Left ventricle myocardium inferior (tissue), 1 donor: ENCODE measurements around the gene SHANK3. TPM values are rescaled to one million over a fixed set of nuclear protein-coding genes. Genes with fewer than 3 reads are reported as not detected.

ENCODE experiments used
- DNase-seq: peaks from one replicate; pipeline ENCODE4 v3.0.0-alpha.2; 2020
- H3K27ac ChIP-seq: fragments of 200-600 bp; replicated peaks from 2 replicates; pipeline ENCODE4 v1.8.0; 2021
- H3K27me3 ChIP-seq: fragments of 200-600 bp; 2 replicates; pipeline ENCODE4 v1.8.0; 2021; ENCODE audit warnings: low read depth
- H3K36me3 ChIP-seq: fragments of 200-600 bp; 2 replicates; pipeline ENCODE4 v1.8.0; 2021
- H3K4me1 ChIP-seq: fragments of 200-600 bp; 2 replicates; pipeline ENCODE4 v1.8.0; 2021
- H3K4me3 ChIP-seq: fragments of 200-600 bp; 2 replicates; pipeline ENCODE4 v1.8.0; 2021; ENCODE audit warnings: mild to moderate bottlenecking, moderate library complexity
- H3K9me3 ChIP-seq: fragments of 200-600 bp; replicated peaks from 2 replicates; pipeline ENCODE4 v1.8.0; 2021
- intact Hi-C: fragments of 100-400 bp; cut with micrococcal nuclease; formaldehyde crosslinking; loops from one replicate; pipeline ENCODE4 v1.11.0; 2022
- total RNA-seq: library from RNA; stranded (reverse); fragmentation: NEBNext Ultra II Directional; extraction: Animal tissue kit (Norgen Biotek cat#: 25700); gene quantifications from one replicate; pipeline ENCODE4 v1.2.1, GENCODE V29; 2021
- TF ChIP-seq, protein P1 (sequence below): fragments of 200-600 bp; IDR thresholded peaks from 2 replicates; pipeline ENCODE4 v1.8.0; 2021; ENCODE audit warnings: antibody characterized with exemption, mild to moderate bottlenecking, borderline replicate concordance
- donor health status: DM: no; HTN: yes; CAD: no; lungs with severe emphysema.

The SHANK3 gene
- total RNA-seq, 1 donor from 2014 or later: 23.1 TPM

DNA sequence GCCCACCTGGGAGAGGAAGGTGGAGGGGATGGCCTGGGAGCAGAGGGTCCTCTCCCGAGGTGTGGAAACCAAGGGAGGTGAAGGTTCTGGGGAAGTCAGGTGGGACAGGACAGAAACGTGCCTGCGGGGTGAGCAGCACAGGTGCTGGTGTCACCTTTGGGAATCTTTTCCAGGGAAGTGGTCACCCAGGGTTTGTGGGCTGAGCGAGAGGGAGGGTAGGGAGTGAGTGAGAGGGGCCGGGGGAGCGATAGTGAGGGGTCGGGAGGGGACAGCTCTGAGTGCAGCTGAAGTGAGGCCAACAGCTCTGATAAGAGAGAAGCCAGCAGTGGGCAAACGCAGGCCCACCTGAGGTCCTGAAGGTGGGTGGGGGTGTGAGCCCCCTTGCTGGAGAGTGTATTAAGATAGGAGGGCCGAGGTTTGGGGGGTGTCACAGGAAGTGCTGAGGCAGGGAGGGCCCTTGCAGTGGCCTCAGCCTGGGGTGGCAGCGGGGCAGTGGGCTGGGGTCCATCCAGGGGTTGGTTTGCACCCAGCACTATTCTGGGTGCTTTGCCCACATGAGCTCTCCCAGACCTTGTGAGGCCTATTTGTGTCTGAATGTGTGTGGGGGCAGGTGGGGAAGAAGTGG is 1.6 kb upstream of the SHANK3 start:
- H3K9me3 ChIP-seq: no peaks in the 10 kb centered on the region
- H3K27ac ChIP-seq: peak overlapping the region; percentile 95
- H3K36me3 ChIP-seq: peaks cover 4% of the 10 kb centered on the region
- H3K4me3 ChIP-seq: no peak overlapping the region
- TF ChIP-seq, protein P1, sequence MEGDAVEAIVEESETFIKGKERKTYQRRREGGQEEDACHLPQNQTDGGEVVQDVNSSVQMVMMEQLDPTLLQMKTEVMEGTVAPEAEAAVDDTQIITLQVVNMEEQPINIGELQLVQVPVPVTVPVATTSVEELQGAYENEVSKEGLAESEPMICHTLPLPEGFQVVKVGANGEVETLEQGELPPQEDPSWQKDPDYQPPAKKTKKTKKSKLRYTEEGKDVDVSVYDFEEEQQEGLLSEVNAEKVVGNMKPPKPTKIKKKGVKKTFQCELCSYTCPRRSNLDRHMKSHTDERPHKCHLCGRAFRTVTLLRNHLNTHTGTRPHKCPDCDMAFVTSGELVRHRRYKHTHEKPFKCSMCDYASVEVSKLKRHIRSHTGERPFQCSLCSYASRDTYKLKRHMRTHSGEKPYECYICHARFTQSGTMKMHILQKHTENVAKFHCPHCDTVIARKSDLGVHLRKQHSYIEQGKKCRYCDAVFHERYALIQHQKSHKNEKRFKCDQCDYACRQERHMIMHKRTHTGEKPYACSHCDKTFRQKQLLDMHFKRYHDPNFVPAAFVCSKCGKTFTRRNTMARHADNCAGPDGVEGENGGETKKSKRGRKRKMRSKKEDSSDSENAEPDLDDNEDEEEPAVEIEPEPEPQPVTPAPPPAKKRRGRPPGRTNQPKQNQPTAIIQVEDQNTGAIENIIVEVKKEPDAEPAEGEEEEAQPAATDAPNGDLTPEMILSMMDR: no peak
- H3K4me1 ChIP-seq: peaks cover 29% of the 10 kb centered on the region
- DNase-seq: no peak
- H3K27me3 ChIP-seq: peaks cover 74% of the 10 kb centered on the region
- intact Hi-C loops: no loop called here

DNA sequence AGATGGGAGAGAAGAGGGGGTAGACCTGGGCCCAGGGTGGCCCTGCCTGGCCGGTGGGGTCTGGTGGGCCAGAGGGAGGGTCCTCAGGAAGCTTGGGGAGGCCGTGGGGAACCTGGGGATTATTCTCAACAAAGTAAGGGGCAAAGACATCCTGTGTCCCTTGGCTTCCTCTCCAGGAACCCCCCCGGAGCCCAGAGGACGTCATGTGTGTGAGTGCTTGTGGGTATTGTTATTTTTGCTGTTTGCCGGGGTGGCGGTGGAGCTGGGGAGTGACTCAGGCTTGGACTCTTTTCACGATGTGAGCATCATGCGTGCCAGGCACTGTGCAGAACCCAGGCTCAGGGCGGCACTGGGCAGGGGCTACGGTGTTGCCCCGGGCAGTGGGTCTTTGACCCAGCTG is 982 bp upstream of the SHANK3 start:
- no peaks in the 10 kb centered on the region for H3K9me3 ChIP-seq
- intact Hi-C loops: no loop called here
- H3K27me3 ChIP-seq: peaks cover 80% of the 10 kb centered on the region
- TF ChIP-seq, protein P1: no peak
- peak overlapping the region; percentile 43 for H3K4me3 ChIP-seq
- peak overlapping the region; percentile 95 for H3K27ac ChIP-seq
- DNase-seq: no peak
- H3K36me3 ChIP-seq: peaks cover 9% of the 10 kb centered on the region
- peaks cover 35% of the 10 kb centered on the region for H3K4me1 ChIP-seq

DNA sequence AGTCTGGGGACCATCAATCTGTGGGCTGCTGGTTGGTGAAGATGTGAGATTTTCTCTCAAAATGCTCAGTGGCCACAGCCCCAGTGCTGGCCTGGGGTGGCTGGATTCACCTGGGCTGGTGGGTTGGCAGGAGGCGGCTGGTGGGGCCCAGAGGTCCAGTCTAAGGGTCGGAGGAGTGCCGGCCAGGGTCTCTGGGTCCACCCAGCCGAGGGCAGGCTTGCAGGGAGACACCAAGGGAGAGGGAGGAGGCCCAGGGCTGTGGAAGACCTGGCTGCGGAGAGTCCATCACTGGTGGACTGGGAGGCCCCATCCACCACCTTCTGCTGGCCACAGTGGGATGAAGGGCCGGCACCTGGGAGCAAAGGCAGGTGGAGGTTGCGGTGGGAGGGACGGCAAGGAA is 582 bp upstream of the SHANK3 start:
- Histone ChIP-seq H3K9me3 (no peaks in the 10 kb centered on the region), H3K4me1 (peaks cover 39% of the 10 kb centered on the region), H3K27me3 (peaks cover 80% of the 10 kb centered on the region), H3K36me3 (peaks cover 13% of the 10 kb centered on the region), H3K4me3 (peak overlapping the region; percentile 43), H3K27ac (peak overlapping the region; percentile 95)
- DNase-seq: no peak
- intact Hi-C loops: no loop called here
- TF ChIP-seq, protein P1: no peak

DNA sequence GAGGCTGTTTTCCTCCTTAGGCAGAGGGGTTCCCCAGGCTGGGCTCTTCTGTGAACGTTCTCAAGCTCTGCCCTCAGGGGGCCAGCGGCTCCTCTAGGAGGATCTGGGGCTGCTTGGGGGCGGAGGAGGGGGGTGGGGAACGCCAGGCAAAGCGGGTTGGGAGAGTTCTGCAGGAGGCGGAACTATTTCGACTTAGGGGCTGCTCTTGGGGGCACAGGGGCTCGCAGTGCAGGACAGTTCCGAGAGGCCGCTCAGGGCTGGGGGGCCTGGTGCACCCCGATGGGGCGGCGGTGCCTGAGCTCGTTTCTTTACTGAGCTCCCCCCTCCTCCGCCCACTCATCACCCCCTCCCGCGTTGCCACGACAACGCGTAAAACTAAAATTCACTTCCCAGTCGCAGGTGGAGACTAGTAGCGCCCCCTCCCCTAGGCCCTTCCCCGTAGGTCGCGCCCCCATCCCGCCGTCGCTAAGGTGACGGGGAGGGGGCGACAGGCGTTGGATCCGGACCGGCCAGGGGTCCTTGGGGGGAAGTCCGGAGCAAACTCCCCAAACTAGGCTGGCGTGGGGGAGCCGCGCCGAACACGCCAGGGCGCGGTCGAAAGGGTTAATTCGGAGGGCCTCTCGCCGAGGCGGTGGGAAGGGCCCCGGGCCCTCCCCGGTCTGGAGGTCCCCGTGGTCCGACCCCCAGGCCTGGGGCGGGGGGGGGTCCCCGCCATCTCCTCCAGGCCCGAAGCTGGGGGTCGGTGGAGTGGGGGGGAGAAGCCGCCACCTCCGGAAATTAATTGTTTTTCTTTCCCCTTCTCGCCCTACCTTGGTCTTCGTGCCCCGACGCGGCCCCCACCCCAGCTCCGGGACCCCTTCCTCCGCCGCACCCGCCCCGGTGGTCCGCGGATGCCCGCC is 857 bp downstream of the SHANK3 start:
- intact Hi-C loops: no loop called here
- H3K36me3 ChIP-seq: peaks cover 18% of the 10 kb centered on the region
- no peak for DNase-seq
- peaks cover 74% of the 10 kb centered on the region for H3K27me3 ChIP-seq
- H3K4me1 ChIP-seq: peaks cover 54% of the 10 kb centered on the region
- TF ChIP-seq, protein P1: no peak
- H3K9me3 ChIP-seq: no peaks in the 10 kb centered on the region
- peak overlapping the region; percentile 93 for H3K27ac ChIP-seq
- peak overlapping the region; percentile 70 for H3K4me3 ChIP-seq

DNA sequence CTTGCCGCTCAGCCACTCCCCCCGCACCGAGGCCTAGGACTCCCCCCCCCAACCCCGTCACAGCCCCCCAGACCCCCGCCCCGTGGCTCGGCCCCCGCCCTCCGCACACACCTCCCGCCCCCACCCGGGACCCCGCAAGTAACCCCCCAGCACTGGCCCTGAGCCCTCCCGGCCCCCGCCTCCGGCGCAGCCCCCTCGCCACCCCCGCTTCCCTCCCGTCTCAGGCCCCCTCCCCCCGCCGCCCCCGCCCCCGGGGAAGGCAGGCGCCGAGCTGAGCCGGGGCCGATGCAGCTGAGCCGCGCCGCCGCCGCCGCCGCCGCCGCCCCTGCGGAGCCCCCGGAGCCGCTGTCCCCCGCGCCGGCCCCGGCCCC is 1.5 kb downstream of the SHANK3 start:
- peaks cover 18% of the 10 kb centered on the region for H3K36me3 ChIP-seq
- TF ChIP-seq, protein P1: no peak
- intact Hi-C loops: no loop called here
- peaks cover 60% of the 10 kb centered on the region for H3K4me1 ChIP-seq
- peak overlapping the region; percentile 70 for H3K4me3 ChIP-seq
- peaks cover 71% of the 10 kb centered on the region for H3K27me3 ChIP-seq
- H3K27ac ChIP-seq: peak overlapping the region; percentile 93
- no peak for DNase-seq
- H3K9me3 ChIP-seq: no peaks in the 10 kb centered on the region
